GM18909 (cell line): ENCODE data around the gene NOP58.
"Not testable (repeated sequence)": the region's sequence is repeated elsewhere in the genome, so short reads cannot be mapped to it uniquely, and the experiment has no call there.

Source experiments
- ATAC-seq: cut with Tn5 transposase; IDR thresholded peaks from one replicate; pipeline ENCODE4 v1.9.1; 2021; ENCODE audit warnings: mild to moderate bottlenecking; ENCODE audit not compliant: unreplicated experiment, poor library complexity

NOP58 gene

DNA sequence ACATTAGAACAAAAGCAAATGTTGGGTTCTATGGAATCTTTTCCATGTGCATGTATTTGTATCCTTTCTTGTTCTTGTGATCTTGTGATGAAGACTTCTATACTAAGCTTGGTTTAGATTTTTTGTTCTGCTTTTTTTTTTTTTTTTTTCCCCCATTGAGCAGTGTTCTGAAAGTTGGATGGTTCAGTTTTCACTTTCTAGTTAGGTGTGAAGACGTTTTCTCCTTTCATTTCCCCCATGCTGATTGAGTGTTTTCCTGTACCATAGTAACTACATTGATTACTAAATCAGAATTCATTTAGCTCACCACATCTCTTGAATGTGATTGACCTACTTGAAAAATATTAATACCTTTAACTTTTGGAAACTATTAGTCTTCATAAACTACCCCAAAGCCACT lies 34.1 kb downstream of the NOP58 start:
- peak; percentile 77 for ATAC-seq

DNA sequence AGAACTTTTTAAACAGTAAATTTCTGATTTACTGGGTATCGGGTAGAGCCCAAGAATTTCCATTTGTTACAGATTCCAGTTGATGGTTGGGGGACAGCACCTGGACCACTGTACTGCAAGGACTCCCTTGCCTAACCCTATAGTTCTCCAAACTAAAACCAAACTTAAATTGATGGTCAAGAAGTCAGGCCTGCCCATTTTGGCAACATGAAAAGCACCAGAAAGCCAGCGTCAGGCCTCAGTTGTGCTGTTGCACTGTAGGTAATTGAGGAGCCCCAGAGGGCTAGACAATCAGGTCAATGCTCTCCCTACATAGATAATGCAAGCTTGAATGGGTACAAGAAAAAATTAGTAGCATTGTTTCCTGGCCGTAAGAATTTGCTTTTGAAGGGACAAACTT lies 40.5 kb downstream of the NOP58 start:
- ATAC-seq: no peak

DNA sequence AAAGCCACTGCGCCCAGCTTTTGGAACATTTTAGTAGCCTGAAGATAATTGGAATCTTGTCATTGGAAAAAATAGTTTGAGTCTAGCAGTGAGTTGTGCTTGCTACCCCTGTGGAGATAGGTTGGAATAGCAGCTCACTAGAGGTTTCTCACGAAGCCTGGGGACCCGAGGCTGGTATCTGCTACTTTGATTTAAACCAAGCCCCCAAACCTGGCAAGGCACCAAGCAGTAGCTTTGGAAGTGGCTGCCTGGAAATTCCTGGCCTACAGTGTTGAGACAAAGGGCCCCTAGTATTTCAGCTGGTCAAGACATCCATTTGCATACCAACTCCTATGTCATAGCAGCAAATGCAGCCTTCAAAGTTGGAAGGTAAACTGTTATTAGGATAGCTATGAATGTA lies 42.1 kb downstream of the NOP58 start:
- ATAC-seq: no peak

DNA sequence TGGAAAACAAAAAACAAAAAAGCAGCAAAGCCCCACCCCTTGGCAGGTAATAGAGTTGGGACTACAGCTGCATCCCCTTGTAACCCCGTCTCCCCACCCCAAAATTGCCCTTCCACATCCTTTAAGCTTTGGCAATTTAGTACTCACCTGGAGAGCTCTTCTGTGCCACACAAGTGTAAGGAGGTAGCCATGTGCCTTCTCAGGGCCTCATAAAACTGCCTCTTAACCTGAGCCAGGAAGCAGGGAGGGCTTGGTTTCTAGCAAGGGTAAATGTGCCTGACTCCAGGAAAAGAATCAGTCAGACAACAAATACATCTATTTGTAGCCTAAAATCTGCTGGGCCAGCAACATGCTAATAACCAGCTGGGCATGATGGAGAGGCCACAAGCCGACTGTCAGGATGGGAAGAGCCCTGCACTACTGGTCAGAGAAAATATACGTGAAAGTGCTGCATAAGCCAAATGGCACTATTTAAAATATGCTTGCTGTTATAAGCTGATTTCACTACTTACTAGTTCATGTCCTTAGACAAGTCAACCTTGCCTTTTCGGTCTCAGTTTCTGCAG lies 46.3 kb downstream of the NOP58 start:
- no peak for ATAC-seq

DNA sequence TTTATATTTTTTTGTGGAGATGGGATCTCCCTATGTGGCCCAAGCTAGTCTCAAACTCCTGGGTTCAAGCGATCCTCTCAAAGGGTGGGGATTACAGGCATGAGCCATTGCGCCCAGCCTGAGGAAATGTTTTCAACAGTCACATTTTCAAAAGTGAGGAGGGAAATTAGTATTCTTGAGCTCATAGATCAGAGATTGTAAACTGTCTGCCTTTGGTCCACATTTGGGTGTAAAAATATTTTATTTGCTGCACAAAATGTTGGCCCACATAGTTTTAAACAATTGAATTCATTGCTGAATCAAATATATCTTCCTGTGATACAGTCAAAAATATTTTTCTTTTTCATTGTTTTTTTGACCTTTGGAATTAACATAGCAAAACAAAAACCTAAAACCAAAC lies 48.6 kb downstream of the NOP58 start:
- ATAC-seq: no peak

DNA sequence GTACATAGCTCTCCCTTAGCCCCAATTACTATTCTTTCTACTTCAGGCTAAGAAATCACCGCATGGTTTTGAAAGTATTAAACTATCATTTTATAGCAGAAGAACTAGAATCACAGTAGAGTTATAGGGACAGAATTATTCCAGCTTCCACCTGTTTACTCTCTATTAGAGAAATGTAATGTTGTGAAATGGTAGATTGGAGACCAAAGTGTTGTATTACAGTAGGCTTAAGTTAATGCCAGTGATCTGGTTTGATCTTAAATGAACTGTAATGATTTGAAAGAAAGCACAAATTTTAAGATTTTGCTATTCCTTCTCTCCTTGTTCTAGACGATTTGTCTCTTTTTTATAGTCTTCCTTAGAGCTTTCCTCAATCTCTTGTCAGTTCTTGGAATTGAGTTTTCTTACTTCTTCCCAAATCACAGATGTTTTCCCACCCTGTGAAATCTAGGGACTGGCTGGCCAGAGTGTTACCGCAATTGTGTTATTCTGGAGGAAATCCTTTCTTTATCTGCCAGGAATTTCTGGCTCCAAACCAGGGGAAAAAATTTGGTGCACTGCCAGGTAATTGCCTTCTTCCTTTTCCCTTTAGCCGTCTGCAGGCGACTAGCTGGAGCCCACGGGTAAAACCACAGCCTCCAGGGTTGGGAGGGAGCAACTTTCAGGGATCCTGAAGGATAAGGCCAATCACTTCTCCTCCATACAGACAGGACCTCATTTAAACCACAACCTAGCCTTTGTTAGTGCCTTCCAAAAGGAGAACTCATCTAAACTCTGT lies 51.7 kb downstream of the NOP58 start:
- no peak for ATAC-seq

DNA sequence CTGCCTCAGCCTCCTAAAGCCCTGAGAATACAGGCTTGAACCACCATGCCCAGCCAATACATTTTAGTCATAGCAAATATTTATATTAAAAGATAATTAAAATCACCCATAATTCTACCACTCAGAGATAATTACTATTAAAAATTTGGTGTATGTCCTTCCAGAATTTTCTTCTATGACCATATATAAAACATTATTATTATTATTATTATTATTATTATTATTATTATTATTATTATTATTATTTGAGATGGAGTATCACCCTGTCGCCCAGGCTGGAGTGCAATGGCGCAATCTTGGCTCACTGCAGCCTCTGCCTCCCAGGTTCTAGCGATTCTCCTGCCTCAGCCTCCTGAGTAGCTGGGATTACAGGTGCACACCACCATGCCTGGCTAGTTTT lies 54.8 kb downstream of the NOP58 start:
- ATAC-seq: not testable (repeated sequence)

DNA sequence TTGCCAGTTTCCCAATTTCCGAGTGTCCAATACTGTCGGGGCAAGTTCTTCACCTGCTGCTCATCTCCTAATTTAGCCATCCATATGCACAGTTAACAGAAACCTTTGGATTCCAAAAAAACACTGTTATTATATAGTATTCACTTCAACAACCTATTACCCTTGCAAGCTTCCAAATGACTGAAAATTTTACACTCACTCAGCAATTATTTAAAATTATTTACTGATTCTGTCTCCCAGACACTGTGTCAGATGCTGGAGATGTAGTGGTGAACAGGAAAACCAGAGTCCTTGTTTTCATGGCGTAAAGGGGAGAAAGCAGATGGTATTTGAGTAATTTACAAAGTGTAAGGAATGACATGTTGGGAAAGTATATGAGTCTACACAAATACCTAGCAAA lies 56.9 kb downstream of the NOP58 start:
- ATAC-seq: no peak

DNA sequence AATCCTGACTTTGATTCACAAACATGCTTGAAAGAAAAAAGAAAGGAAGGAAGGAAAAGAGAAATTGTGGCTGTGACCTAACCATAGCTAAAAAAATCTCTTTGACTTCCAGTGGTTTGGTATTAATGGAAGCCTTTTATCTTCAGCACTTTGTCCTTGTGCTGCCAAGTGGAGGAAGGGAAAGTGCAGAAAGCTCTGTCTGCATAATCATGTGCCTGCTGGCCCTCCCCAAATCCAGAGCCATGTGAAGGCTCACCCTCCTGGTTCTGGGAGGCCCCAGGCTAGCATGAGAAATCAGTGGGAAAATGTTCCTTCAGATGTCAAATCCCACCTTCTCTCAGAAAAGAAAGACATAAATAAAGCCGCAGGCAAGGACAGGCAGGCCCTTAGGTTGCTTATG lies 62.3 kb downstream of the NOP58 start:
- ATAC-seq: no peak

DNA sequence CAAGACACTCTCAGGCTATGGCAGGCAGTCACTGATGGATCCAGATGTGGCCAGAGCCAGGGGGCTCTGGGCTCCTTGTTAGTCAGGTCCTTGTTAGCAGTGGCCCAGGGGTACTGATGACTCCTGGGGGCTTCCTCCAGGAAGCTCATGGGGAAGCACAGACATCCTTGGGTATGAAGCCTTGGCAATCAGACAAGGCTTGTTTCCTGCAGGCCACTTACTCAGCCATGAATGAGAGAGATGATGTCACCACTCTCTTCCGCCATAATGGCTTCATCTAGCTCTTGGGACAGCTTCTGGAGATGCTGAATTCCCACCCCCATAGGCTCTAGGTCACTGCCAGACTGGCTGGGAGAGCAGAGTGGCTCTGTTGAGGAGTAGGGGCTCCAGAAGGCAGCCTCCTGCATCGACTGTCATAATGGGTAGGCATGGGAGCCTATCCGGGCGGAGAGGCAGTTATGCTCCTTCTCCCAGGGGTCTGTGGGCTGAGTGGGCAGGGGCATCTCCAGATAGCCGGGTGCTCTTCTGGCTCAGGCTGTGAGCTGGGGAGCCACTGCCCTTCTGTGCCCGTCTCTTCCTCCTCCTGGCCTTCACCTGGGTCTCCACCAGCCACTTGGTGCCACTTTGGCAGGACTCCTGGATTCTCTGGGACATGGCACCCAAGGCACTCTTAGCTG lies 70.4 kb downstream of the NOP58 start:
- no peak for ATAC-seq

DNA sequence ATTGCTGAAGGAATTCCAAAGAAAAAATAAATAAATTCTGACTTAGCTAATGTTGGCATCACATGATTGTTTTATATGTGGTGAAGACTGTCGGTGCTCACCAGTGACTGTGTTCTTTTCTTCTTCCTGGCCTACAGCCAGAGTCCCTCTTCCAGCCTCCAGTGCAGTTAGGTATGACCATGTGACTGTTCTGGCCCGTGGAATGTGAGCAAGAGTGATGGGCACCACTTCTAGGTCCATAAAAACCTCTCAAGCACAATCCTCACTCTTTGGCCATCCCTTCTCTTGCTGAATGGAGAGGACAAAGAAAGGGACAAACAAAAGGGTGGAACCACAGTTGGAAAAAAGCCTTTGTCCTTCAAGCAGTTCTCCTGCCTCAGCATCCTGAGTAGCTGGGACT lies 71.6 kb downstream of the NOP58 start:
- ATAC-seq: no peak

DNA sequence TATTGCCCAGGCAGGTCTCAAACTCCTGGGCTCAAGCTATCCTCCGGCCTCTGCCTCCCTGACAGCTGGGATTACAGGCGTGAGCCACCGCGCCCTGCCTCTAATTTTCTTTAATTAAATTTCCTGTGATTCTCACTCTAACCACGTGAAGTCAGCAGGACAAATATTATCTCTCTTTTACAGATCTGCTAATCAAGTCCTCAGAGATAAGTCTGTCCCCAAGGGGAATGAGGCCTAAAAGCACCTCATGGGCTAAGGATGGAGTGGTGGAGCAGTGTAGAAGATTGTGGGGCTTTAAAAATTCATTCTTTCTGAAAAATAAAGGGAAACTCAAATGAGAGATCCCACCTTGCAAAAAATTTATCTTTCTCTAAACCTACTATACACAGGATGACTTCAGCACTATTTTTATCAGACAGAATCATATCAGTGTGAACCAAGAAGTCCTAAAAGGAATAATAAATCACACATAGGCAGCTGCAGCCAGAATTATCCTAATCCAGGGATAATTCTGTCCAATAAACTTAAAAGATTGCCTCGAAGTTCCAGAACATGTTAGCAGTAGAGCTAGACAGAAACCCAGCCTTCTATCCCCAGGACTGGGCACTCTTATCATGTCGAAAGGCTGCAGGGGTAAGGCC lies 72.3 kb downstream of the NOP58 start:
- ATAC-seq: no peak

DNA sequence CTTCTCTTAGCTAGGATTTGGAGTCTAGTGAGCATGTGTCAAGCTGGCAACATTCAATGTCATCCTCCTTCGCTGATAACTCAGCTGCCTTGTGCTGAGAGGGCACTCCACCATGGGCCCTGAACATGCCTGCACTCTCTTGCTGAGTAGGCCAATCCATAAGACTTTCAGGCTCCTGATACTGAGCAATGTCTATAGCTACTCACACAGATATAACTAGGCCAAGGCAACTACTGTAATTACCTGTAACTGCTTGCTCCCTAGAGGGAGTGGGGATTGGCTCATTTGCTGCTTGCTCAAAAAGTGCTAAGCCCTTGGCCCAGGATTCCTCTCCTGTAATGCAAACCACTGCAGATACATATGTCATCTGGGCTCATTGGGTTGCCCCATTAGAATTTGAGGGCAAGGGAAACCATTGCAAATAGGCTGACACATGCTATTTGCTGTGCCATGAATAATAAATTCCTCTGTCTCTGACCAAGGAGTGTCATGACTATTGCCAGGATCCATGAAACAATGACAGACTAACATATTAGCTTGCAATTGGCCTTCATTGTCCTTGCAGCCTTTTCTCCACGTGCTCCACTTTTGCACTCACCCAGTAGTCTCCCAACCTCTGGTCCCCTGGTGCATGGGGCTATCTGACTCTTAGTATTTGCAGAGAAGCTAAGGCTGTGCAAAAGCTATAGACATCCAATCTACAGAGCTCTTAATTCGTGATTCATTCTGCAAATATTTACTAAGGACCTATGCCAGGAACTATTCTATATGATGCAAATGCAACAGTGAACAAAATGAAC lies 73.7 kb downstream of the NOP58 start:
- no peak for ATAC-seq

DNA sequence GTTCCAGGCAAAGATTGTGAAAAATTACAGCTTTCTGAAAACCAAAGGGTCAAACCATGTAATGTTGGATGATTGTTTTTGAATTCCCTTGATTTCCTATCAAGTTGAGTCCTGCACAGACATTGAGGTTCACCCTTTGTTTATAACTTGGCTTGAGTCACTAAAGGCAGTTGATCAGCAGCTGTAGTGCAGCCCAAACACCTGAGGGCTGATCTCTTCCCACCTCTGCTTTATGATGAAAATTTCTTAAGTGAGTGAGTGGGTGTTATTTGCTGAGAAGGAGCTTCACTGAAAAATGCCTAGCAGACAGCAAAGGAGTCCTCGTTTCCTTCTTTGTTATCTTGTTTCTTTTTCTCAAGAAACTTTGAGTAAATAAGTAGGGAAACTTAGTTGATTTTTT lies 78.6 kb downstream of the NOP58 start:
- no peak for ATAC-seq

DNA sequence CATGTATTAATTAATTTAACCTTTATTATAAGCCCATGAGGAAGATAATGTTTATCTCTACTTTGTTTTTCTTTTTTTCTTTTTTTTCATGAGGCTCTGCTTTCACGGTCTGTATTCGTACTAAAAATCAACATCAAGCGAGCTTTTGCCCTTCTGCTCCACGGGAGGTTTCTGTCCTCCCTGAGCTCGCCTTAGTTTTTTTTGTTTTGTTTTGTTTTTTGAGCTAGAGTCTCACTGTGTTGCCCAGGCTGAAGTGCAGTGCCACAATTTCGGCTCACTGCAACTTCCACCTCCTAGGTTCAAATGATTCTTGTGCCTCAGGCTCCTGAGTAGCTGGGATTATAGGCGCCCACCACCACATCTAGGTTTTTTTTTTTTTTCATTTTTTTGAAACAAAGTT lies 80.6 kb downstream of the NOP58 start:
- no peak for ATAC-seq
